T1000 (cell line): ENCODE data around the gene MORN2.

Source experiments
- DNase-seq: peaks from one replicate; lab custom pipeline; 2025; ENCODE audit warnings: mixed read lengths; lab: John Stamatoyannopoulos, UW

The MORN2 gene

GRCh38 chr2:38889575-38889974, 13.8 kb downstream of the MORN2 start, which contains the start of gene ARHGEF33:
Gene ARHGEF33, plus strand, starts transcription at chr2:38889875. Its CDS starts 29,573 bp downstream, at chr2:38919448.
- no peak for DNase-seq

GRCh38 chr2:38892819-38893218, 17.0 kb downstream of the MORN2 start:
- no peak for DNase-seq

GRCh38 chr2:38898256-38898655, 22.5 kb downstream of the MORN2 start:
- DNase-seq, result no peak

GRCh38 chr2:38900726-38901125, 24.9 kb downstream of the MORN2 start:
- DNase-seq, result no peak

GRCh38 chr2:38905251-38905650, 29.5 kb downstream of the MORN2 start:
- DNase-seq, result no peak

GRCh38 chr2:38907242-38907641, 31.5 kb downstream of the MORN2 start:
- DNase-seq, result no peak

GRCh38 chr2:38907743-38908562, 32.2 kb downstream of the MORN2 start:
- DNase-seq, result no peak

GRCh38 chr2:38909872-38910271, 34.1 kb downstream of the MORN2 start:
- DNase-seq, result no peak

GRCh38 chr2:38911191-38911590, 35.4 kb downstream of the MORN2 start:
- DNase-seq, result no peak

GRCh38 chr2:38912619-38913018, 36.8 kb downstream of the MORN2 start:
- DNase-seq, result no peak

GRCh38 chr2:38922389-38922788, 46.6 kb downstream of the MORN2 start:
- no peak for DNase-seq

- no peak for DNase-seq
These were observed 47.1 kb downstream of the MORN2 start for GRCh38 chr2:38922902-38923301.

GRCh38 chr2:38925982-38926381, 50.2 kb downstream of the MORN2 start:
- DNase-seq, result no peak

GRCh38 chr2:38930600-38930999, 54.8 kb downstream of the MORN2 start:
- no peak for DNase-seq
